Measurements from ENCODE around the gene CYP1B1.

The CYP1B1 gene

GRCh38 chr2:38074764-38075506 is 1.0 kb downstream of the CYP1B1 start:
- no peak for DNase-seq (ENCODE audit: low read depth)

- DNase-seq (ENCODE audit: low read depth), result no peak
These were observed 1.7 kb downstream of the CYP1B1 start for GRCh38 chr2:38074058-38074763.

- DNase-seq (ENCODE audit: low read depth), result no peak
These were observed 2.5 kb downstream of the CYP1B1 start for GRCh38 chr2:38073211-38074057.

GRCh38 chr2:38070438-38070837 is 5.5 kb downstream of the CYP1B1 start:
- no peak for DNase-seq (ENCODE audit: low read depth)

- no peak for DNase-seq (ENCODE audit: low read depth)
These were observed 7.7 kb downstream of the CYP1B1 start for GRCh38 chr2:38068234-38068633.

GRCh38 chr2:38066421-38067115 is 9.4 kb downstream of the CYP1B1 start:
- no peak for DNase-seq (ENCODE audit: low read depth)

GRCh38 chr2:38065502-38066135 is 10.3 kb downstream of the CYP1B1 start:
- no peak for DNase-seq (ENCODE audit: low read depth)

GRCh38 chr2:38064801-38065501 is 11.0 kb downstream of the CYP1B1 start:
- no peak for DNase-seq (ENCODE audit: low read depth)

- no peak for DNase-seq (ENCODE audit: low read depth)
These were observed 15.5 kb downstream of the CYP1B1 start for GRCh38 chr2:38060236-38061018.

- no peak for DNase-seq (ENCODE audit: low read depth)
These were observed 18.1 kb downstream of the CYP1B1 start for GRCh38 chr2:38057651-38058410.

- no peak for DNase-seq (ENCODE audit: low read depth)
These were observed 19.7 kb downstream of the CYP1B1 start for GRCh38 chr2:38056216-38056615.

GRCh38 chr2:38045811-38046210 is 30.1 kb downstream of the CYP1B1 start:
- no peak for DNase-seq (ENCODE audit: low read depth)

GRCh38 chr2:38039121-38039910 is 36.6 kb downstream of the CYP1B1 start:
- no peak for DNase-seq (ENCODE audit: low read depth)

GRCh38 chr2:38038682-38039081 is 37.3 kb downstream of the CYP1B1 start:
- DNase-seq (ENCODE audit: low read depth), result no peak

- peak; percentile 20 for DNase-seq (ENCODE audit: low read depth)
These were observed 38.0 kb downstream of the CYP1B1 start for GRCh38 chr2:38037757-38038621.

GRCh38 chr2:38037325-38037724 is 38.6 kb downstream of the CYP1B1 start:
- no peak for DNase-seq (ENCODE audit: low read depth)

GRCh38 chr2:38035968-38036367 is 40.0 kb downstream of the CYP1B1 start:
- DNase-seq (ENCODE audit: low read depth), result no peak

GRCh38 chr2:38033646-38034045 is 42.3 kb downstream of the CYP1B1 start:
- DNase-seq (ENCODE audit: low read depth), result no peak
